Limb (tissue), 2 donors: ENCODE measurements around the gene C11orf21.

Experiments used
- DNase-seq, 2 donors: peaks; one replicate each; pipeline ENCODE4 v3.0.0-alpha.2; 2016; ENCODE audit errors: extremely low spot score in 2 of 2

Gene C11orf21

GRCh38 chr11:2320568-2321310 is 19.0 kb upstream of the C11orf21 start:
- DNase-seq, result no peak

- no peak for DNase-seq
These were observed 18.2 kb upstream of the C11orf21 start for GRCh38 chr11:2319791-2320472.

- DNase-seq, result no peak
These were observed 17.0 kb upstream of the C11orf21 start for GRCh38 chr11:2318707-2319106.

GRCh38 chr11:2318123-2318522 is 16.4 kb upstream of the C11orf21 start:
- no peak for DNase-seq

GRCh38 chr11:2317354-2318050 is 15.8 kb upstream of the C11orf21 start:
- DNase-seq, result no peak

- no peak for DNase-seq
These were observed 15.2 kb upstream of the C11orf21 start for GRCh38 chr11:2316963-2317244.

- no peak for DNase-seq
These were observed 14.6 kb upstream of the C11orf21 start for GRCh38 chr11:2316169-2316962.

- no peak for DNase-seq
These were observed 13.9 kb upstream of the C11orf21 start for GRCh38 chr11:2315395-2316168.

- peak; percentile 86 to 92 for DNase-seq
These were observed 13.0 kb upstream of the C11orf21 start for GRCh38 chr11:2314525-2315394.

GRCh38 chr11:2314136-2314524 is 12.4 kb upstream of the C11orf21 start:
- no peak for DNase-seq

- no peak for DNase-seq
These were observed 11.6 kb upstream of the C11orf21 start for GRCh38 chr11:2313051-2313951.

- peak in 1 of 2 donors; percentile 39 for DNase-seq
These were observed 10.7 kb upstream of the C11orf21 start for GRCh38 chr11:2312232-2313042.

GRCh38 chr11:2311353-2312133 is 9.8 kb upstream of the C11orf21 start:
- DNase-seq, result no peak

- no peak for DNase-seq
These were observed 9.2 kb upstream of the C11orf21 start for GRCh38 chr11:2310786-2311352.

- DNase-seq, result no peak
These were observed 8.5 kb upstream of the C11orf21 start for GRCh38 chr11:2310073-2310785.

- DNase-seq, result no peak
These were observed 7.7 kb upstream of the C11orf21 start for GRCh38 chr11:2309251-2310072.
